Peyer's patch (tissue), 4 donors: ENCODE measurements around the gene ABCF2.

Experiments used
- POLR2A ChIP-seq, 2 donors: fragments of 450-650 bp; IDR thresholded peaks; one replicate each; pipeline ENCODE4 v1.5.1; 2017; ENCODE audit warnings: antibody characterized with exemption in 2 of 2, mild to moderate bottlenecking in 2 of 2, moderate library complexity in 2 of 2
- TF ChIP-seq, protein P1 (sequence below), 6 experiments: fragments of 450-650 bp in 4 of 6; fragments of 200-600 bp in 2 of 6; sonication (generic) in 1 of 6; IDR thresholded peaks; one replicate each; pipeline ENCODE4 v1.5.1; 2017 to 2019; ENCODE audit warnings: antibody characterized with exemption in 6 of 6, mild to moderate bottlenecking in 3 of 6, moderate library complexity in 1 of 6

DNA sequence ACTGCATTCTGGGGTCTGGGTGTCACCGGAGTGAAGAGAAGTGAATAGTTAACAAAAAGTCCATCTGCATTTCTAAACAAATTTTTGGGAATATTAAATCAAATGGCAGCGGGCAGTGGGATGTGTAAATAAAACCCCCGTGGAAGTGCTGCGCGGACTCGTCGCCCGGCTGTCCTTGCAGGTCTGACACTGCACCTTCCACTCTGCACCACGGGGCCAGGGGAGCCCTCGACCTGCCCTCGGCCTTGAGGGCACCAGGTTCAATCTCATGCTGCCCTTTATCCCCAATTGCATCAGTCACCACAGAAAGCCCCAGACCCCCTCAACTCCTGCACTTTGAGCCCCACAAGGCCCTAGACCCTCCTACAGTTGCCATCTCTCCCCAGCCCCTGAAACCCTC is 27.8 kb upstream of the ABCF2 start:
- TF ChIP-seq, protein P1, sequence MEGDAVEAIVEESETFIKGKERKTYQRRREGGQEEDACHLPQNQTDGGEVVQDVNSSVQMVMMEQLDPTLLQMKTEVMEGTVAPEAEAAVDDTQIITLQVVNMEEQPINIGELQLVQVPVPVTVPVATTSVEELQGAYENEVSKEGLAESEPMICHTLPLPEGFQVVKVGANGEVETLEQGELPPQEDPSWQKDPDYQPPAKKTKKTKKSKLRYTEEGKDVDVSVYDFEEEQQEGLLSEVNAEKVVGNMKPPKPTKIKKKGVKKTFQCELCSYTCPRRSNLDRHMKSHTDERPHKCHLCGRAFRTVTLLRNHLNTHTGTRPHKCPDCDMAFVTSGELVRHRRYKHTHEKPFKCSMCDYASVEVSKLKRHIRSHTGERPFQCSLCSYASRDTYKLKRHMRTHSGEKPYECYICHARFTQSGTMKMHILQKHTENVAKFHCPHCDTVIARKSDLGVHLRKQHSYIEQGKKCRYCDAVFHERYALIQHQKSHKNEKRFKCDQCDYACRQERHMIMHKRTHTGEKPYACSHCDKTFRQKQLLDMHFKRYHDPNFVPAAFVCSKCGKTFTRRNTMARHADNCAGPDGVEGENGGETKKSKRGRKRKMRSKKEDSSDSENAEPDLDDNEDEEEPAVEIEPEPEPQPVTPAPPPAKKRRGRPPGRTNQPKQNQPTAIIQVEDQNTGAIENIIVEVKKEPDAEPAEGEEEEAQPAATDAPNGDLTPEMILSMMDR (IDR thresholded peaks at IDR 0.05) = no peak
- no peak for TF ChIP-seq POLR2A (IDR thresholded peaks at IDR 0.05)
